Fibroblast of upper back skin (primary cell): ENCODE measurements around the gene TMEM256.
A peak's percentile ranks its signal among the peaks of the same experiment; 100 is the strongest.
"Not testable (repeated sequence)": the region's sequence is repeated elsewhere in the genome, so short reads cannot be mapped to it uniquely, and the experiment has no call there.

Source experiments
- DNase-seq: peaks from one replicate; pipeline ENCODE4 v3.0.0-alpha.2; 2013

TMEM256 gene

GRCh38 chr17:7380855-7381683 is 22.8 kb downstream of the TMEM256 start, which contains the start of gene TNK1:
Gene TNK1, plus strand, starts transcription at chr17:7381089. Its CDS starts 1,838 bp downstream, at chr17:7382927.
- no peak for DNase-seq

- DNase-seq = peak; percentile 36
Measured at GRCh38 chr17:7380321-7380720, 23.6 kb downstream of the TMEM256 start.

DNA sequence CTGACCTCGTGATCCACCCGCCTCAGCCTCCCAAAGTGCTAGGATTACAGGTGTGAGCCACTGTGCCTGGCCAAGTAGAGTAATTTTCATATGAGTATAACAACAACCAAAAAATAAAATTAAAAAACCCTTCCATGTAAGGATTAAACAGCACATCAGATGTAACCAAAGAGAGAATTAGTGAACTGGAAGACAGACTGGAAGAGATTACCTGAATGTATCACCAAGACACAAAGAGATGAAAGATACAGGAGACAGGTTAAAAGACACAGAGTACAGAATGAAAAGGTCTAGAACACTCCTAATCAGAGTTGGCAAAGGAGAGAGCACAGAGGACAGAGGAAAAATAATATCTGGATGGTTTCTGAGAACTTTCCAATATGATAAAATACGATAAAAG is 24.8 kb downstream of the TMEM256 start:
- no peak for DNase-seq

DNA sequence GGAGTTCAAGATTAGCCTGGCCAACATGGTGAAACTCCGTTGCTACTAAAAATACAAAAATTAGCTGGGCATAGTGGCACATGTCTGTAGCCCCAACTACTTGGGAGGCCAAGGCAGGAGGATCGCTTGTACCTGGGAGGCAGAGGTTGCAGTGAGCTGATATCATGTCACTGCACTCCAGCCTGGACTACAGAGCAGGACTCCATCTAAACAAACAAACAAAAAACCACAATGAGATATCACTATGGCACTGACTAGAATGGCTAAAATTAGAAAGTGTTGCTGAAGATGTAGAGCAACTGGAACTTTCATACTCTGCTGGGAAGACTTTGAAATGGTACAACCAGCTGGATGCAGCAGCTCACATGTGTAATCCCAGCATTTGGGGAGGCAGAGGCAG is 29.5 kb downstream of the TMEM256 start:
- DNase-seq = no peak

DNA sequence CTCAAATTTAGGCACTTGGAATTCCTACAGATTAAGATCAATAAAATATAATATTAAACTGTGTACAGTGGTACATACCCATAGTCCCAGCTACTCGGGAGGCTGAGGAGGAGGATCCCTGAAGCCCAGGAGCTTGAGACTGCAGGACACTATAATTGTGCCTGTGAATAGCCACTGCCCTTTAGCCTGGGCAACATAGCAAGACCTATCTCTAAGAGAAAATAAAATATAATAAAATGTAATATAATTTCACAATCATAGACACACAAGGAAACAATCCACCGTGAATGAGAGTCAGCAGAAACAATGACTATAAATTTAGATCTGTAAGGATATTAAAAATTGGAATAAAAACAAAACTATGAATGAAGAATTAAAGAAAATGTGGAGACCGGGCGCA is 33.0 kb downstream of the TMEM256 start:
- no peak for DNase-seq

DNA sequence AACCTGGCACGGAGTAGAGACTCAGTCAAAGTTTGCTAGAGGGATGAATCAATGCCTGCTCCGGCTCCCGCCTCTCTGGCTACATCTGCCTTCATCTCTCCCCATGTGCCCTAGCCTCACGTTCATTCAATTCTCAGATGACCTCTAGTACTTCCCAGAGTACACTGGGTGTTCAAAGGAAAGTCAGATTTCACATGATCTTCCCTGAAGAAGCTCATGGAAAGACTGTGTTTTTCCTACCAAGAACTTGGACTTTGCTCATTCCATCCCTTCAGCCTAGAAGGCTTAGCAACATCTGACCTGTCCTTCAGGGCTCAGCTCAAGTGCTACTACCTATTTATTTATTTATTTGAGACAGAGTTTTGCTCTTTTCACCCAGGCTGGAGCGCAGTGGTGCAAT is 34.1 kb downstream of the TMEM256 start:
- DNase-seq = no peak

DNA sequence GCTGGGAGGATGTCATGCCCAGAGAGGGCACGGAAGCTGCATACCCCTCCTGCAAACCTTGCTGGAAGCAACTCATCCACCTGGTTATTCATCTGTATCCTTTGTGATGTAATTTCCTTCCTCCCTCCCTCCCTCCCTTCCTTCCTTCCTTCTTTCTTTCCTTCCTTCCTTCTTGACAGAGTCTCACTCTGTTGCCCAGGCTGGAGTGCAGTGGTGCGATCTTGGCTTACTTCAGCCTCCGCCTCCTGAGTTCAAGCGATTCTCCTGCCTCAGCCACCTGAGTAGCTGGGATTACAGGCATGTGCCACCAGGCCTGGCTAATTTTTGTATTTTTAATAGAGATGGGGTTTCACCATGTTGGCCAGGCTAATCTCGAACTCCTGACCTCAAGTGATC is 35.3 kb downstream of the TMEM256 start:
- not testable (repeated sequence) for DNase-seq

DNA sequence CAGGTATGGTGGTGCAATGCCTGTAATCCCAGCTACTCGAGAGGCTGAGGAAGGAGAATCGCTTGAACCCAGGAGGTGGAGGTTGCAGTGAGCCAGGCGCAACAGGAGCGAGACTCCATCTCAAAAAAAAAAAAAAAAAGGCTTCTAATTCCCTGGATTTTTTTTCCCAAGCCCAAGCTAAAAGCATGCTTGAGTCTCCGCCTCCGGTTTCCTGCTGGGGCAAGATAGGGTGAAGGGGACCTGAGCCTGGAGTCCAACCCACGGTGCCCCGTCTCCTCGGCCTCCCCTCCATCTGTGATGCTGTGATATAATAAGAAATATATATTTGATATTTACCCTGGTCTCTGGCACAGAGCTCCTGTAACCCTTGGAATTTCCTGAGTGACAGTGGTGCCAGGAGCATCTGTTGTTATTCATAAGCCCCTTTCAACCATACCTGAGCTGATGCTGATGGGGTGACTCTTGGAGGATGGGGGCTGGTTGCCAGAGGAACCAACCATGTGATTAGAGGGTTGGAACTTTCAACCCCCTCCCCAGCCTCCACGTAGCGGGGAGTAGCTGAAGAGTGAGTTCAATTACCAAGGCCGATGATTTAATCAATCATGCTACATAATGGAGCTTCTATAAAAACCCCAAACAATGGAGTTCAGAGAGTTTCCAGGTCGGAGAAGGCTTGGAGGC is 35.8 kb downstream of the TMEM256 start:
- no peak for DNase-seq

DNA sequence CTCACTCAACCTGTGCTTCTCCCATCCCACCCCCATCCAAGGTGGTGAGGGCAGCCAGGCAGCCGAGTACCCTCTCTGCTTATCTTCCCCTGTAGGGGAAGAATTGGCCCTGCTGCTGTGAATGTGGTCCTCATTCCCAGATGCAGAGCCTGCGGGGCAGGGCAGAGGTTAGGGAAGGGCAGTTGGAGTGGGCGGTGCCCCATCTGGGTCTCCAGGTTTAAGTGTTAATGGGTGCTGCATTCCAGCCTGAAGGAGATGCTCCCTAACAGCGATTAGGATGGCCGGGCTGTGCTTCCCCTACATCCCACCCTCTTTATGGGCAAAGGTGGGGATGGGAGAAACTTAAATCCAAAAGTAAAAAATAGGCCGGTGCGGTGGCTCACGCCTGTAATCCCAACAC is 36.8 kb downstream of the TMEM256 start:
- DNase-seq = no peak

DNA sequence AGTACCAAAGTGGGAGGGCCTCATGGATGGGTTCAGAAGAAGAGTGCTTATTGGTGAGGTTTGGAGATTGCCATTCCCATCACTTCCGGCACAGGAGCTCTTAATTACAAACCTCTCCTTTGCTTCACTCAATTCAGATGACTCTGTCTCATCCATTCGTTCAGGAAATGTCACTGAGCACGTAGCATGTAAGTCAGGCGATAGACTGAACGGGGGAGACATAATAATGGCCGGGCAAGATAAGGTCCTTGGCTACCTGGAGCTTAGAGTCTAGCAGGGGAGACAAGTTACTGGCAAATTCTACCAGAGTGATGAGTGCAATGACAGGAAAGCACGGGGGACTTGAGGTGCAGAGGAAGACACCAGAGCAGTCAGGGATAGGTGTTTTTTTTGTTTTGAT is 37.9 kb downstream of the TMEM256 start:
- not testable (repeated sequence) for DNase-seq

DNA sequence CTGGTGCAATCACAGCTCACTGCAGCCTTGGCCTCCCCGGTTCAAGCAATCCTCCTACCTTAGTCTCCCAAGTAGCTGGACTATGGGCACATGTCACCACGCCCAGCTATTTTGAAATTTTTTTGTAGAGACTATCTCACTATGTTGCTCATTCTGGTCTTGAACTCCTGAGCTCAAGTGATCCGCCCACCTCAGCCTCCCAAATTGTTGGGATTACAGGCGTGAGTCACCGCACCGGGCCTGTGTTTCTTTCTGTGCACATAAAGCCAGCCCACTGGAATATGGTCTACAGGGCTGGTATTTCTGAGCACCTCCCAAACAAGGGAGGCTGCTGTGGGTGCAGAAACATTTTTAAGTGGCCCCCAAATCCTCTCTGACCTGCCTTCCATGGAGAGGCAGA is 40.6 kb downstream of the TMEM256 start:
- DNase-seq = no peak

- no peak for DNase-seq
Measured at GRCh38 chr17:7361906-7362305, 42.0 kb downstream of the TMEM256 start.

GRCh38 chr17:7357381-7357780 is 46.5 kb downstream of the TMEM256 start:
- DNase-seq = no peak

GRCh38 chr17:7356756-7357155 is 47.1 kb downstream of the TMEM256 start:
- DNase-seq = no peak

DNA sequence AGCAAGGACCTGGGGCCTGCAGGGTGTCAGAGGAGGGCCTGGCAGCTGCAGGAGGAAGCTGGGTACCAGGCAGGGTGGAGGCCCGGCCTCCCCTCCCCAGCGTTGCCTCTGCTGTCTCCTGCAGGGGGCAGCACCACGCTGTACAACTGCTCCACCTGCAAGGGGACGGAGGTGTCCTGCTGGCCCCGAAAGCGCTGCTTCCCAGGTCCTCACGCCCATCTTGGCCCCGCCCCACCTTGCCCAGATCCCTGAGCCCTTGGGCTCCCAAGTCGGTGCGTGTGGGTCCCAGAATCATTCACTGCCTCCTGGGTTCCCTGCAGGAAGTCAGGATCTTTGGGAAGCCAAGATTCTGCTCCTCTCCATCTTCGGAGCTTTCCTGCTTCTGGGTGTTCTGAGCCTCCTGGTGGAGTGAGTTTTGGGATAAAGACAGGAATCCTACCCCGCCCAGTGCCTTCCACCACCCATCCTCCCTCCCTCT is 47.8 kb downstream of the TMEM256 start:
- DNase-seq = peak; percentile 50

- DNase-seq = no peak
Measured at GRCh38 chr17:7355573-7355972, 48.3 kb downstream of the TMEM256 start.

- peak; percentile 18 for DNase-seq
Measured at GRCh38 chr17:7355053-7355452, 48.8 kb downstream of the TMEM256 start, which contains the start of gene TMEM95. Gene TMEM95, plus strand, starts transcription at chr17:7355156. Its CDS starts 49 bp downstream, at chr17:7355205.

DNA sequence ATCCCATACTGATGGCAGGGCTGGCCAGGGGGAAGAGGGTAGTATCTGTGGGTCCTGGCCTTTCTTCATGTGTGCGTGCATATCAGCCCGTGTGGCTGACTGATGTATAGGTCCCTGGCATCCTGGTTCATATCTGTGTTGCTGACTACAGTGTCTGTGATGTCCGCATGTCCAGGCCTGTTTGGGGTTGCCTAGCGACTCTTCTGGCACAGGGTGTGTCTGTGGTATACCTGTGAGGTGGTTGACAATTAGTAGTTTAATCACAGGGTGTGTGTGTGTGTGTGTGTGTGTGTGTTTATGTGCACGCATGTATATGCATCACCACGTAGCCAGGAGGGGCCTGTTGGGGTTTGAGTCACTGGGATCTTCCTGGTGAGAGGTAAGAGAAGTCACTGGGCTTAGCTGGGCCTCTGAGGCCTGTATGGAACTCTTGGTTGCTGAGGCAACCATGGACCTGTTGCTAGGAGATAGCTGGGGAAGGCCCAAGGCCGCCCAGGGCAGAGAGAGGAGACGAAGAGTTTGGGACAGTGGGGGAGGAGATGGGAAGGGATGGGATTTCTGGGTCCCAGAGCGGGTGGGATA is 49.5 kb downstream of the TMEM256 start:
- peak; percentile 49 for DNase-seq
